ENCODE data around the gene DNAI4.

DNAI4 gene

DNA sequence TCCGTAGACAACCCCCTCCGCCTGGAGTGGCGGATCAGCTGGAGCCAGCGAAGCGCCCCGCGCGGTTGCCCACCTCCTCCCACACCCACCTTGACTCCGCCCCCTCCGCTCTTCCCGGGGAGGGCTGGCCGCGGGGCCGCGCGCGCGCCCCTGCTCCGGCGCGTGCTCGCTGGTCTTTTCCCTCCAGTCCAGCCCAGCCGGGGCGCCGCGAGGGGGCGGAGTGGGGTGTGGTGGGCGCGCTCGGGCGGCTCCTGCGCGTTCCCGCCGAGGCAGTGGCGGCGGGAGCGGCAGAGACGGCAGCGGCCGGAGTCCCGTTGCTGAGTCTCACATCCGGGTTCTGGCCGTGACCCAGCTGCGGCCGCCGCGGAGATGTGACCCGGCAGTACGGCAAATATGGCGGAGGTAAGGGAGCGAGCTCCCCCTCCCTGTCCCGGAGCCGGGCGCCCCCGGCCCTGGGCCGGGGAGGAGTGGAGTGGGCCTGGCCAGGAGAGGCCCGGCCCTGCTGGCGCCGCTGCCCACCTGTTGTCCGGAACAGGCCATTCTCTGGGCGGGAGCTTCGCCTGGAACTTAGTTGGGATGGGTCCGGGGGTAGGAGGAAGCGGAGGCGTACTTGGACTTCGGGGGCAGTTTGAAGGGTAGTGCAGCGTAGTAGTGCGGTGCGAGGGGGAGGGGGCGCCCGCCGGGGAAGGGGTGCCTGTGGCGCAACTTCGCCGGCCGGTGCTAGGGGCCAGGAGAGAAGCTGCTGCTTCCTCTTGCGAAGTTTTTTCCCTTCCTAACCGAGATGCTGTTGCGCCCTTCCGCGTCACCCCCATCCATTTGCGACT, 5.6 kb upstream of the DNAI4 start:
- DNase-seq (ENCODE audit: low read depth in 1 of 2, low spot score in 1 of 2): peak; percentile 88 to 92
- TF ChIP-seq GABPA (IDR thresholded peaks at IDR 0.05; ENCODE audit: low read depth) (no peak), SPI1 (IDR thresholded peaks at IDR 0.05; ENCODE audit: borderline replicate concordance, low read depth) (peak; percentile 37; the same call in 1 of the 2 replicates), POLR2AphosphoS5 (IDR thresholded peaks at IDR 0.05; ENCODE audit: low read depth) (peak; percentile 74)
- Histone ChIP-seq H3K27ac (replicated peaks) (peak overlapping the region; percentile 98), H3K27me3 (ENCODE audit: insufficient read depth, poor library complexity, severe bottlenecking) (no peaks in the 10 kb centered on the region), H3K4me3 (replicated peaks; ENCODE audit: insufficient read depth, low read length) (peak overlapping the region; percentile 75)

GRCh38 chr1:66929691-66929998, 5.0 kb upstream of the DNAI4 start:
- TF ChIP-seq CTCF (IDR thresholded peaks at IDR 0.05; ENCODE audit: insufficient read depth, low read length): no peak
- no peak for TF ChIP-seq REST (IDR thresholded peaks at IDR 0.05; ENCODE audit: insufficient replicate concordance, low read depth)
- TF ChIP-seq SPI1 (IDR thresholded peaks at IDR 0.05; ENCODE audit: borderline replicate concordance, low read depth): no peak
- peak; percentile 37; the same call in 1 of the 2 replicates for TF ChIP-seq GABPA (IDR thresholded peaks at IDR 0.05; ENCODE audit: low read depth)
- TF ChIP-seq POLR2AphosphoS5 (IDR thresholded peaks at IDR 0.05; ENCODE audit: low read depth): 0 out of 2 replicates have a peak, but pooled peaks have one; percentile 13
- no peaks in the 10 kb centered on the region for H3K27me3 ChIP-seq (ENCODE audit: insufficient read depth, poor library complexity, severe bottlenecking)
- H3K27ac ChIP-seq (replicated peaks): peak overlapping the region; percentile 98
- H3K4me3 ChIP-seq (replicated peaks; ENCODE audit: insufficient read depth, low read length): peak overlapping the region; percentile 75
- no peak for DNase-seq (ENCODE audit: low read depth in 1 of 2, low spot score in 1 of 2)

GRCh38 chr1:66929146-66929688, 4.6 kb upstream of the DNAI4 start:
- H3K4me3 ChIP-seq (replicated peaks; ENCODE audit: insufficient read depth, low read length): peak overlapping the region; percentile 75
- H3K27ac ChIP-seq (replicated peaks): peak overlapping the region; percentile 98
- no peaks in the 10 kb centered on the region for H3K27me3 ChIP-seq (ENCODE audit: insufficient read depth, poor library complexity, severe bottlenecking)
- TF ChIP-seq CTCF (IDR thresholded peaks at IDR 0.05; ENCODE audit: insufficient read depth, low read length): no peak
- TF ChIP-seq REST (IDR thresholded peaks at IDR 0.05; ENCODE audit: insufficient replicate concordance, low read depth): no peak
- TF ChIP-seq SPI1 (IDR thresholded peaks at IDR 0.05; ENCODE audit: borderline replicate concordance, low read depth): no peak
- no peak for TF ChIP-seq GABPA (IDR thresholded peaks at IDR 0.05; ENCODE audit: low read depth)
- no peak for TF ChIP-seq POLR2AphosphoS5 (IDR thresholded peaks at IDR 0.05; ENCODE audit: low read depth)
- DNase-seq (ENCODE audit: low read depth in 1 of 2, low spot score in 1 of 2): no peak

DNA sequence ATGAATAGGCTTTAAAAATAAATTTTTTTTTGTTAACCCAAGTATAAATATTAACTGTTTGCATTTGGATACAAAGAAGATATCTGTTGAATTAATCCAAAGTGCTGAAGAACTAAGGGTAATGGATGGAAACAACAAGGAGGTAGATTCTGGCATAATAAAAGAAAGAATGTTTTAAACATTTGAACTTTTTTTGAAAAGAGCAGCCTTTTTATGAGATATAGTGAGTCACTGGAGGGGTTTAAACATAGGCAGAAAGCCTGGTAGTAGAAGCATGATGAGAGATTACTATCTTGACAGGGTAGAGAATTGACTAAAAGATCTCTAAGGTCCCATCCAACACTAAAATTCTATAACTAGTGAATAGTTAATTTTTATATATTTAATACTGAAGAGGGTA, 2.9 kb upstream of the DNAI4 start:
- DNase-seq (ENCODE audit: low read depth in 1 of 2, low spot score in 1 of 2): no peak
- Histone ChIP-seq H3K27ac (replicated peaks) (peak overlapping the region; percentile 96; the same call in 1 of the 2 replicates), H3K4me3 (replicated peaks; ENCODE audit: insufficient read depth, low read length) (no peak overlapping the region), H3K27me3 (ENCODE audit: insufficient read depth, poor library complexity, severe bottlenecking) (no peaks in the 10 kb centered on the region)
- no peak for TF ChIP-seq CTCF (IDR thresholded peaks at IDR 0.05; ENCODE audit: insufficient read depth, low read length)
- no peak for TF ChIP-seq GABPA (IDR thresholded peaks at IDR 0.05; ENCODE audit: low read depth)
- no peak for TF ChIP-seq REST (IDR thresholded peaks at IDR 0.05; ENCODE audit: insufficient replicate concordance, low read depth)
- TF ChIP-seq POLR2AphosphoS5 (IDR thresholded peaks at IDR 0.05; ENCODE audit: low read depth): no peak
- no peak for TF ChIP-seq SPI1 (IDR thresholded peaks at IDR 0.05; ENCODE audit: borderline replicate concordance, low read depth)
